Measurements from ENCODE around the gene COBL. TPM values are rescaled to one million over a fixed set of nuclear protein-coding genes. Genes with fewer than 3 reads are reported as not detected.

Gene COBL
- total and polyA plus RNA-seq, 2 of the 4 experiments (the other 2 are of a cell fraction), result under 0.01 TPM; not detected in 1

GRCh38 chr7:51350546-51350896 lies 33.9 kb upstream of the COBL start:
- POLR2A ChIA-PET (ENCODE audit: unreplicated experiment), result no interaction called here

More at GRCh38 chr7:51350546-51350896, 33.9 kb upstream of the COBL start:
- no peak overlapping the region for H3K27ac ChIP-seq (ENCODE audit: insufficient read depth, low read length)
- no peaks in the 10 kb centered on the region for H3K4me1 ChIP-seq (ENCODE audit: control insufficient read depth, insufficient read depth, low read length)
- no peak overlapping the region for H2AK9ac ChIP-seq (replicated peaks; ENCODE audit: low read depth, low read length, poor library complexity)
- CTCF ChIA-PET, result no interaction called here
- no peaks in the 10 kb centered on the region for H3K9me1 ChIP-seq (ENCODE audit: insufficient read depth, low read length)
- no peak overlapping the region for H2BK5ac ChIP-seq (ENCODE audit: low read depth, low read length, poor library complexity, severe bottlenecking)
- no peaks in the 10 kb centered on the region for H3K9me3 ChIP-seq (ENCODE audit: control insufficient read depth, insufficient read depth, low read length)
- H3K4ac ChIP-seq (ENCODE audit: low read depth, low read length), result no peak overlapping the region
- H3K27me3 ChIP-seq (ENCODE audit: control insufficient read depth, insufficient read depth, low read length), result no peaks in the 10 kb centered on the region
- H3K23ac ChIP-seq (ENCODE audit: low read depth, low read length), result no peak overlapping the region
- H4K5ac ChIP-seq (ENCODE audit: low read depth, low read length), result no peak overlapping the region
- H3K79me1 ChIP-seq (ENCODE audit: low read depth in 1 of 2, low read length in 2 of 2), result no peaks in the 10 kb centered on the region
- in situ Hi-C loops (cut with MboI; ENCODE audit: low sequenced_read_pairs), result no loop called here
- H3K56ac ChIP-seq (ENCODE audit: extremely low read depth, insufficient read depth, low read length), result no peak overlapping the region
- no peak overlapping the region for H3K4me3 ChIP-seq (ENCODE audit: insufficient read depth, low read depth, low read length)
- no peak overlapping the region for H3K9ac ChIP-seq (ENCODE audit: low read depth, low read length)
- H2BK120ac ChIP-seq (ENCODE audit: low read depth, low read length), result no peak overlapping the region
- no CpG with 5 or more reads among the region's 1 CpG for WGBS, 2 experiments (ENCODE audit: extremely low coverage in 2 of 2, insufficient read length in 1 of 2)
- dilution Hi-C loops (cut with HindIII; ENCODE audit: low sequenced_read_pairs, unreplicated experiment), result no loop called here
- no peak overlapping the region for H2BK15ac ChIP-seq (ENCODE audit: low read depth, low read length)
- H4K91ac ChIP-seq (ENCODE audit: insufficient read depth, low read depth, low read length), result no peak overlapping the region
- no peak overlapping the region for H2AFZ ChIP-seq (replicated peaks; ENCODE audit: low read length, poor library complexity)
- no peak overlapping the region for H4K8ac ChIP-seq (ENCODE audit: low read depth in 2 of 2, low read length in 2 of 2)
- no peak overlapping the region for H3K14ac ChIP-seq (replicated peaks; ENCODE audit: low read depth, low read length)
- H2AK5ac ChIP-seq (ENCODE audit: low read depth, low read length), result no peak overlapping the region
- no peak overlapping the region for H2BK20ac ChIP-seq (ENCODE audit: low read depth, low read length)
- intact Hi-C loops (cut with micrococcal nuclease), result no loop called here
- H3K18ac ChIP-seq (ENCODE audit: low read depth, low read length), result no peak overlapping the region
- TF ChIP-seq MXI1 (IDR thresholded peaks at IDR 0.05; ENCODE audit: borderline replicate concordance, low read depth, low read length), result no peak
- no peak for TF ChIP-seq RFX5 (IDR thresholded peaks at IDR 0.05; ENCODE audit: low read depth, low read length)
- no peak for TF ChIP-seq POLR2A (IDR thresholded peaks at IDR 0.05; ENCODE audit: low read depth, low read length)
- TF ChIP-seq RCOR1 (IDR thresholded peaks at IDR 0.05; ENCODE audit: insufficient replicate concordance, low read length), result no peak
- TF ChIP-seq FOS (IDR thresholded peaks at IDR 0.05; ENCODE audit: low read depth, low read length), result no peak
- TF ChIP-seq, protein P1, sequence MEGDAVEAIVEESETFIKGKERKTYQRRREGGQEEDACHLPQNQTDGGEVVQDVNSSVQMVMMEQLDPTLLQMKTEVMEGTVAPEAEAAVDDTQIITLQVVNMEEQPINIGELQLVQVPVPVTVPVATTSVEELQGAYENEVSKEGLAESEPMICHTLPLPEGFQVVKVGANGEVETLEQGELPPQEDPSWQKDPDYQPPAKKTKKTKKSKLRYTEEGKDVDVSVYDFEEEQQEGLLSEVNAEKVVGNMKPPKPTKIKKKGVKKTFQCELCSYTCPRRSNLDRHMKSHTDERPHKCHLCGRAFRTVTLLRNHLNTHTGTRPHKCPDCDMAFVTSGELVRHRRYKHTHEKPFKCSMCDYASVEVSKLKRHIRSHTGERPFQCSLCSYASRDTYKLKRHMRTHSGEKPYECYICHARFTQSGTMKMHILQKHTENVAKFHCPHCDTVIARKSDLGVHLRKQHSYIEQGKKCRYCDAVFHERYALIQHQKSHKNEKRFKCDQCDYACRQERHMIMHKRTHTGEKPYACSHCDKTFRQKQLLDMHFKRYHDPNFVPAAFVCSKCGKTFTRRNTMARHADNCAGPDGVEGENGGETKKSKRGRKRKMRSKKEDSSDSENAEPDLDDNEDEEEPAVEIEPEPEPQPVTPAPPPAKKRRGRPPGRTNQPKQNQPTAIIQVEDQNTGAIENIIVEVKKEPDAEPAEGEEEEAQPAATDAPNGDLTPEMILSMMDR (conservative IDR thresholded peaks at IDR 0.05; ENCODE audit: low read depth, low read length), result no peak
- no peak for TF ChIP-seq NFE2L2 (IDR thresholded peaks at IDR 0.05; ENCODE audit: low read depth, low read length)
- no peak for TF ChIP-seq USF2 (IDR thresholded peaks at IDR 0.05; ENCODE audit: low read depth, low read length)
- no peak for TF ChIP-seq CHD1 (IDR thresholded peaks at IDR 0.05; ENCODE audit: low read depth, low read length)
- no peak for TF ChIP-seq MAZ (IDR thresholded peaks at IDR 0.05; ENCODE audit: borderline replicate concordance, low read depth, low read length)
- TF ChIP-seq SMC3 (IDR thresholded peaks at IDR 0.05; ENCODE audit: low read depth, low read length), result no peak
- no peak for TF ChIP-seq RAD21 (IDR thresholded peaks at IDR 0.05; ENCODE audit: low read length)
- no peak for TF ChIP-seq MAFK (IDR thresholded peaks at IDR 0.05; ENCODE audit: low read depth, low read length)
- TF ChIP-seq, protein P2, sequence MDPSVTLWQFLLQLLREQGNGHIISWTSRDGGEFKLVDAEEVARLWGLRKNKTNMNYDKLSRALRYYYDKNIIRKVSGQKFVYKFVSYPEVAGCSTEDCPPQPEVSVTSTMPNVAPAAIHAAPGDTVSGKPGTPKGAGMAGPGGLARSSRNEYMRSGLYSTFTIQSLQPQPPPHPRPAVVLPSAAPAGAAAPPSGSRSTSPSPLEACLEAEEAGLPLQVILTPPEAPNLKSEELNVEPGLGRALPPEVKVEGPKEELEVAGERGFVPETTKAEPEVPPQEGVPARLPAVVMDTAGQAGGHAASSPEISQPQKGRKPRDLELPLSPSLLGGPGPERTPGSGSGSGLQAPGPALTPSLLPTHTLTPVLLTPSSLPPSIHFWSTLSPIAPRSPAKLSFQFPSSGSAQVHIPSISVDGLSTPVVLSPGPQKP (IDR thresholded peaks at IDR 0.05; ENCODE audit: borderline replicate concordance, low read depth, low read length), result no peak
- DNase-seq, result no peak
- H3K4me2 ChIP-seq (ENCODE audit: low read depth, low read length), result no peak overlapping the region
- no peaks in the 10 kb centered on the region for H3K36me3 ChIP-seq (ENCODE audit: control insufficient read depth, insufficient read depth, low read length)
- no TSS peak for BruUV-seq (replicated peaks)
- ATAC-seq (ENCODE audit: low read depth), result no peak
- no peaks in the 10 kb centered on the region for H4K20me1 ChIP-seq (ENCODE audit: insufficient read depth, low read length)

Data from IMR-90 (cell line).